GM21526 (cell line): ENCODE measurements around the gene ZFYVE1.
A peak's percentile ranks its signal among the peaks of the same experiment; 100 is the strongest.
"Not testable (repeated sequence)": the region's sequence is repeated elsewhere in the genome, so short reads cannot be mapped to it uniquely, and the experiment has no call there.

ENCODE experiments used
- ATAC-seq: cut with Tn5 transposase; IDR thresholded peaks from one replicate; pipeline ENCODE4 v1.9.1; 2021; ENCODE audit warnings: moderate library complexity; ENCODE audit not compliant: unreplicated experiment, low FRiP score

ZFYVE1 gene

GRCh38 chr14:72961579-72962335, 65.1 kb downstream of the ZFYVE1 start:
- no peak for ATAC-seq

- ATAC-seq, result not testable (repeated sequence)
These were observed 65.9 kb downstream of the ZFYVE1 start for GRCh38 chr14:72961016-72961415.

- no peak for ATAC-seq
These were observed 68.4 kb downstream of the ZFYVE1 start for GRCh38 chr14:72958548-72958947.

GRCh38 chr14:72957213-72957612, 69.7 kb downstream of the ZFYVE1 start:
- ATAC-seq, result no peak

- ATAC-seq, result not testable (repeated sequence)
These were observed 70.2 kb downstream of the ZFYVE1 start for GRCh38 chr14:72956741-72957140.

GRCh38 chr14:72952171-72952570, 74.7 kb downstream of the ZFYVE1 start:
- ATAC-seq, result no peak

GRCh38 chr14:72948481-72949138, 78.3 kb downstream of the ZFYVE1 start:
- no peak for ATAC-seq

- ATAC-seq, result no peak
These were observed 79.3 kb downstream of the ZFYVE1 start for GRCh38 chr14:72947366-72948160.

GRCh38 chr14:72946491-72946890, 80.4 kb downstream of the ZFYVE1 start:
- no peak for ATAC-seq

GRCh38 chr14:72945356-72946027, 81.4 kb downstream of the ZFYVE1 start:
- ATAC-seq, result no peak

GRCh38 chr14:72943876-72944430, 83.0 kb downstream of the ZFYVE1 start:
- ATAC-seq, result no peak

- ATAC-seq, result no peak
These were observed 84.0 kb downstream of the ZFYVE1 start for GRCh38 chr14:72942934-72943333.

- ATAC-seq, result no peak
These were observed 85.5 kb downstream of the ZFYVE1 start for GRCh38 chr14:72941286-72941985.

GRCh38 chr14:72939630-72940029, 87.3 kb downstream of the ZFYVE1 start:
- ATAC-seq, result no peak

- ATAC-seq, result no peak
These were observed 94.0 kb downstream of the ZFYVE1 start for GRCh38 chr14:72932893-72933292.

- ATAC-seq, result no peak
These were observed 97.4 kb downstream of the ZFYVE1 start for GRCh38 chr14:72929316-72930080.

- ATAC-seq, result no peak
These were observed 98.0 kb downstream of the ZFYVE1 start for GRCh38 chr14:72928872-72929271.

- ATAC-seq, result peak; percentile 95
These were observed 100.4 kb downstream of the ZFYVE1 start, which contains the start of gene DCAF4 for GRCh38 chr14:72926292-72927028. DCAF4 (plus strand) TSS chr14:72926464; CDS start chr14:72937979, 11,515 bp downstream.
